GM23248 (cell line): Measurements from ENCODE around the gene FBN1.

Source experiments
- EZH2 ChIP-seq: fragments of 200-600 bp; sonication (generic); IDR thresholded peaks from 2 replicates; pipeline ENCODE4 v1.6.1; 2018; ENCODE audit warnings: antibody characterized with exemption, mild to moderate bottlenecking; ENCODE audit not compliant: insufficient read depth, poor library complexity, severe bottlenecking
- EZH2phosphoT487 ChIP-seq: fragments of 200-600 bp; sonication (generic); IDR thresholded peaks from 2 replicates; pipeline ENCODE4 v1.6.1; 2018; ENCODE audit warnings: antibody characterized with exemption, moderate library complexity, mild to moderate bottlenecking, low read depth; ENCODE audit not compliant: insufficient read depth

- TF ChIP-seq EZH2phosphoT487 (no peak), EZH2 (no peak)
Observed at GRCh38 chr15:48494631-48495030, 150.9 kb downstream of the FBN1 start.
